Gastroesophageal sphincter (tissue), 4 donors: ENCODE data around the gene EXOC6B. TPM values are rescaled to one million over a fixed set of nuclear protein-coding genes. Genes with fewer than 3 reads are reported as not detected.
"Not testable (repeated sequence)": the region's sequence is repeated elsewhere in the genome, so short reads cannot be mapped to it uniquely, and the experiment has no call there.

Source experiments
- ATAC-seq: fragments of 150-250 bp; one replicate; pipeline ENCODE4 v1.9.1; 2016; ENCODE audit warnings: mild to moderate bottlenecking, moderate library complexity
- H3K27ac ChIP-seq, 4 donors: fragments of 200-600 bp; sonication (generic) in 3 of 4; 1 replicate in 3 of 4; 2 replicates in 1 of 4; pipeline ENCODE4 v1.5.1; 2016 to 2019
- H3K27me3 ChIP-seq: fragments of 200-600 bp; sonication (generic); one replicate; pipeline ENCODE4 v1.5.1; 2019
- H3K36me3 ChIP-seq, 2 donors: fragments of 200-600 bp; sonication (generic); one replicate each; pipeline ENCODE4 v1.5.1; 2019; ENCODE audit warnings: control low read depth in 1 of 2
- H3K4me1 ChIP-seq, 3 donors: fragments of 200-600 bp; sonication (generic); 1 replicate in 2 of 3; 2 replicates in 1 of 3; pipeline ENCODE4 v1.5.1; 2016 to 2019; ENCODE audit warnings: control low read depth in 2 of 3
- H3K4me3 ChIP-seq, 2 donors: fragments of 200-600 bp; sonication (generic); one replicate each; pipeline ENCODE4 v1.5.1; 2019; ENCODE audit warnings: mild to moderate bottlenecking in 1 of 2, moderate library complexity in 1 of 2
- H3K9me3 ChIP-seq, 3 donors: fragments of 200-600 bp; sonication (generic); one replicate each; pipeline ENCODE4 v1.5.1; 2017 to 2019; ENCODE audit warnings: control low read depth in 2 of 3
- EP300 ChIP-seq: sonication (generic); formaldehyde crosslinking; IDR thresholded peaks from one replicate; pipeline ENCODE4 v1.6.1; 2017; ENCODE audit warnings: antibody characterized with exemption, mild to moderate bottlenecking
- POLR2A ChIP-seq, 2 donors: fragments of 450-650 bp; IDR thresholded peaks; one replicate each; pipeline ENCODE4 v1.6.1; 2017; ENCODE audit warnings: antibody characterized with exemption in 2 of 2, mild to moderate bottlenecking in 2 of 2, moderate library complexity in 1 of 2
- POLR2AphosphoS5 ChIP-seq: sonication (generic); formaldehyde crosslinking; IDR thresholded peaks from one replicate; pipeline ENCODE4 v1.6.1; 2017; ENCODE audit warnings: antibody characterized with exemption
- WGBS, 2 donors: methylation state at CpG; one replicate each; pipeline ENCODE4 v1.1.5; 2018; ENCODE audit warnings: low coverage in 1 of 2; 5-methylcytosine and 5-hydroxymethylcytosine counted together
- total RNA-seq, 4 donors: library from RNA; depleted of rRNA; stranded (reverse); fragments of >200 nt; gene quantifications; one replicate each; pipeline ENCODE4 v1.1.0, GENCODE V29; 2016
- TF ChIP-seq, protein P1 (sequence below), 4 experiments: fragments of 200-600 bp in 2 of 4; fragments of 450-650 bp in 2 of 4; sonication (generic) in 1 of 4; IDR thresholded peaks; one replicate each; pipeline ENCODE4 v1.5.1; 2017 to 2019; ENCODE audit warnings: antibody characterized with exemption in 4 of 4, mild to moderate bottlenecking in 2 of 4, moderate library complexity in 2 of 4

Gene EXOC6B
- total RNA-seq, 4 donors from 2014 or later, result 35.3 to 47.2 (median 41.2) TPM

DNA sequence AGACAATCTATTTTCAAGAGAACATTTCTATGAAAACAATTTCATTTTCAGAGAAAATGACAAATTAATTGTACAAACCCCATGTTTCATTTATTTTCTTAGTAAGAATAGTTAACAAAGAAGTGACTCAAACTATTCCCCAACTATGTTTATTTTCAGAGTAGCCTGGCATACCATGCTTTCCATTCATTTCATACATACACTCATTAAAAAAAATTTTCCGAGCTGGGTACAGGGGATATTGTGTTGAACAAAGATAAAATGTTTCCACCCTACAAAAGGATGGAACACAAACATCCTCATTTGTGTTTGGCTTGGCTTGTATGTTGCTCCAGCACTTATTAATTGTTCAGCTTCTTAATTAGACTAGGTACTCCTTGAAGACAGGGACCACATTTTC is 331.4 kb downstream of the EXOC6B start:
- ATAC-seq, result no peak
- peaks cover 0 to 62% of the 10 kb centered on the region in 2 donors for H3K36me3 ChIP-seq
- WGBS, 2 donors, result 20 to 62% methylated on average over 1 of the region's 1 CpG

DNA sequence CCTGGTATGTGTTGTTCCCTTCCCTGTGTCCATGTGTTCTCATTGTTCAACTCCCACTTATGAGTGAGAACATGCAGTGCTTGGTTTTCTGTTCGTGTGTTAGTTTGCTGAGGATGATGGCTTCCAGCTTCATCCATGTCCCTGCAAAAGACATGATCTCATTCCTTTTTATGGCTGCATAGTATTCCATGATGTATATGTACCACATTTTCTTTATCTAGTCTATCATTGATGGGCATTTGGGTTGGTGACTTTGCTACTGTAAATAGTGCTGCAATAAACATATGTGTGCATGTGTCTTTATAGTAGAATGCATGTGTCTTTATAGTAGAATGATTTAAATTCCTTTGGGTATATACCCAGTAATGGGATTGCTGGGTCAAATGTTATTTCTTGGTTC is 341.2 kb downstream of the EXOC6B start:
- not testable (repeated sequence) for H3K4me3 ChIP-seq, ATAC-seq, H3K9me3 ChIP-seq, H3K4me1 ChIP-seq, H3K27me3 ChIP-seq, H3K27ac ChIP-seq
- peaks cover 0 to 24% of the 10 kb centered on the region in 2 donors for H3K36me3 ChIP-seq
- WGBS, 2 donors, result 88 to 100% methylated on average over 1 of the region's 1 CpG

More for the DNA sequence above, 331.4 kb downstream of the EXOC6B start:
- TF ChIP-seq EP300 (no peak), POLR2A (IDR thresholded peaks at IDR 0.05) (no peak), POLR2AphosphoS5 (no peak)
- TF ChIP-seq, protein P1, sequence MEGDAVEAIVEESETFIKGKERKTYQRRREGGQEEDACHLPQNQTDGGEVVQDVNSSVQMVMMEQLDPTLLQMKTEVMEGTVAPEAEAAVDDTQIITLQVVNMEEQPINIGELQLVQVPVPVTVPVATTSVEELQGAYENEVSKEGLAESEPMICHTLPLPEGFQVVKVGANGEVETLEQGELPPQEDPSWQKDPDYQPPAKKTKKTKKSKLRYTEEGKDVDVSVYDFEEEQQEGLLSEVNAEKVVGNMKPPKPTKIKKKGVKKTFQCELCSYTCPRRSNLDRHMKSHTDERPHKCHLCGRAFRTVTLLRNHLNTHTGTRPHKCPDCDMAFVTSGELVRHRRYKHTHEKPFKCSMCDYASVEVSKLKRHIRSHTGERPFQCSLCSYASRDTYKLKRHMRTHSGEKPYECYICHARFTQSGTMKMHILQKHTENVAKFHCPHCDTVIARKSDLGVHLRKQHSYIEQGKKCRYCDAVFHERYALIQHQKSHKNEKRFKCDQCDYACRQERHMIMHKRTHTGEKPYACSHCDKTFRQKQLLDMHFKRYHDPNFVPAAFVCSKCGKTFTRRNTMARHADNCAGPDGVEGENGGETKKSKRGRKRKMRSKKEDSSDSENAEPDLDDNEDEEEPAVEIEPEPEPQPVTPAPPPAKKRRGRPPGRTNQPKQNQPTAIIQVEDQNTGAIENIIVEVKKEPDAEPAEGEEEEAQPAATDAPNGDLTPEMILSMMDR (IDR thresholded peaks at IDR 0.05), result no peak
- no peak overlapping the region for H3K4me3 ChIP-seq
- no peak overlapping the region for H3K27ac ChIP-seq
- H3K4me1 ChIP-seq, result no peaks in the 10 kb centered on the region
- H3K9me3 ChIP-seq, result no peaks in the 10 kb centered on the region
- H3K27me3 ChIP-seq, result no peaks in the 10 kb centered on the region

DNA sequence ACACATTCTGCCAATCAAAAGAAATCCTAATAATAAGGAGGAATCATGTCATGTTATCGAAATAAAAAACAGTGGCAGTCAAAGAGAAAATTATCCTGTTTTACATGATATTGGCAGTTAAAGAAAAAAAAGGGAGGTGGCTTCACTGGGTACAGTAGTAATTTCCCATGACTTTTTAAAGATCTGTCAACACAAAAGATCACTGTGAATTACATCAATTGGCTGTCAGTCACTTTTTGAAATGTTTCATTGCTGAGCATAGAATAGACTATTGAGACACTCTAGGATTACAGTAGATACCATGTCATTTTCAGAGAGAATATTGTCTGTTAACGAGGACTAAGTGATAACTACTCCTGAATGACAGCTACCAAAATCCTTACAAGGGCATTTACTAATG is 342.5 kb downstream of the EXOC6B start:
- Histone ChIP-seq H3K27ac (no peak overlapping the region), H3K9me3 (no peaks in the 10 kb centered on the region), H3K27me3 (no peaks in the 10 kb centered on the region), H3K4me1 (no peaks in the 10 kb centered on the region), H3K4me3 (no peak overlapping the region), H3K36me3 (peaks cover 0 to 20% of the 10 kb centered on the region in 2 donors)
- no peak for TF ChIP-seq POLR2AphosphoS5
- TF ChIP-seq POLR2A (IDR thresholded peaks at IDR 0.05), result no peak
- no peak for TF ChIP-seq EP300
- TF ChIP-seq, protein P1 (IDR thresholded peaks at IDR 0.05), result no peak
- WGBS, 2 donors, result 75 to 83% methylated on average over 2 of the region's 2 CpGs
- ATAC-seq, result no peak

DNA sequence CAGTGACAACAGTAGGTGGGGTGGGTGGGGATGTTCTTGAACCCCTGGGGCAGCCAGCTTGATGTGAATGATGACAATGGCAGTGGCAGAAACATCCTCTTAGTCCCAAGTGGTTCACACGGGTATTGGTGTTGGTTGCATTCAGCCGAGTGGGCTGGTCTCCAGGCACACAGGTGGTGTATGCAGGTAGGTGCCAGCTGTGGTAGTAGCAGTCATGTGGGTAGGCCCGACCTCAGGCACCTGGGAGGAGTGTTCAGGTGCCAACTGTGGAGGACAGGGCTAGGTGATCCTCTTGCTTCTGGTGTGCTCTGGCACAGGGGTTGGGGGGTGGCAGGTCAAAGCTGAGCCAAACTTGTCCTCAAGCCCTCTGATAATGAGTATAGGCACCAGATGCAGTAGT is 350.6 kb downstream of the EXOC6B start:
- no peak overlapping the region for H3K4me3 ChIP-seq
- WGBS, 2 donors, result no CpG with 5 or more reads among the region's 3 CpGs
- no peak for TF ChIP-seq EP300
- no peak for TF ChIP-seq POLR2AphosphoS5
- H3K36me3 ChIP-seq, result peaks cover 0 to 21% of the 10 kb centered on the region in 2 donors
- no peaks in the 10 kb centered on the region for H3K27me3 ChIP-seq
- no peaks in the 10 kb centered on the region for H3K9me3 ChIP-seq
- ATAC-seq, result no peak
- H3K4me1 ChIP-seq, result no peaks in the 10 kb centered on the region
- no peak overlapping the region for H3K27ac ChIP-seq

DNA sequence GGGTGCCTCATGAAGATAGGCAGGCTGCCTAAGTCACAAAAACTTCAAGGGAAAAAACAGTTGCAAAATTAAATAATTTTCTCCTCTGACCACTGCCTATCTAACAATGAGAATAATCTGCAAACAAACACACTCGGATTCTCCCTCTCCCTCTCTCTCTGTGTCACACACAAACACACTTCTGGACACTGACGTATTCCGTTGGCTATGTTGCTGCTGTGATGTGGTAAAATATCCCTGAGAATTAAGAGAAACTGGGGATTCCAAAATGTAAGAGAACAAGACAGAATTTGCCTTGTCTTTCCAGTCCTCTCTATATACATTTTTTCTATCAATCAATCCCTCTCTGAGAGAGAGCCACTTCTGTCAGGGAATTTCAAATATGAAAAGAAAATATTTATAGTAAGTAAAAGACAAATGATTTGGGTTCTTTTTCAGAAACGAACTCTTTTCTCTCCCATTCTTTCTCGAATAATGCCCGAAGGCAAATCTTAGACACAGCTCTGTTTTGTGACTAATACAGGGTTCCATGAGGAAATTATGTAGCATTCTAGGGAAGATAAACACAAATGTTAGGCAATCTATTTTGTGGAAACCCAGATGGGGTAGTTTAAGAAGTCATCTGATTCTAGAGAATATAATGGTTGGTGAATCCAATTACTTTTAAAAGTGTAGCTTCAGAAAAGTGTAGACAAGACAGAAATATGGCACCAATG is 367.9 kb downstream of the EXOC6B start:
- H3K4me1 ChIP-seq, result no peaks in the 10 kb centered on the region
- no peaks in the 10 kb centered on the region for H3K27me3 ChIP-seq
- 66% methylated on average over 6 of the region's 6 CpGs for WGBS, 2 donors
- TF ChIP-seq, protein P1 (IDR thresholded peaks at IDR 0.05), result no peak
- TF ChIP-seq POLR2A (IDR thresholded peaks at IDR 0.05), result no peak
- H3K27ac ChIP-seq, result no peak overlapping the region
- H3K4me3 ChIP-seq, result no peak overlapping the region
- H3K9me3 ChIP-seq, result peaks cover 0 to 15% (median 0%) of the 10 kb centered on the region in 3 donors
- peaks cover 0 to 8% of the 10 kb centered on the region in 2 donors for H3K36me3 ChIP-seq
- no peak for ATAC-seq

DNA sequence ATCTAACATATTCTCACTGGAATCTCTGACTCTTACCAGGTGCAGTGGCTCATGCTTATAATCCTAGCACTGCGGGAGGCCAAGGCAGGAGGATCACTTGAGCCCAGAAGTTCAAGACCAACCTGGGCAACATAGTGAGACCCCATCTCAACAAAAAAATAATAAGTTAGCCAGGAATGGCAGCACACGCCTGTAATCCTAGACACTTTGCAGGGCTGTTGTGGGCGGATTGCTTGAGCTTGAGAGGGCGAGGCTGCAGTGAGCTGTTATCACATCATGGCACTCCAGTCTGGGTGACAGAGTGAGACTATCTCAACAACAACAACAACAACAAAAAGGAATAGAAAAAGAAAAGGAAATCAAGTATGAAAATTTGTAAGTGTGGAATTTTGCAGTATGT is 371.6 kb downstream of the EXOC6B start:
- Histone ChIP-seq H3K9me3 (no peaks in the 10 kb centered on the region), H3K27ac (no peak overlapping the region), H3K4me3 (no peak overlapping the region), H3K27me3 (no peaks in the 10 kb centered on the region), H3K36me3 (no peaks in the 10 kb centered on the region), H3K4me1 (no peaks in the 10 kb centered on the region)
- TF ChIP-seq, protein P1 (IDR thresholded peaks at IDR 0.05), result no peak
- TF ChIP-seq EP300 (no peak), POLR2A (IDR thresholded peaks at IDR 0.05) (no peak), POLR2AphosphoS5 (no peak)
- ATAC-seq, result no peak
- WGBS, 2 donors, result 100% methylated on average over 2 to 3 of the region's 4 CpGs
